ENCODE measurements around the gene PRC1. TPM values are rescaled to one million over a fixed set of nuclear protein-coding genes. Genes with fewer than 3 reads are reported as not detected.
A peak's percentile ranks its signal among the peaks of the same experiment; 100 is the strongest.

Gene PRC1
- total and polyA plus RNA-seq, 2 of the 13 experiments (the other 11 are each of a cell fraction or from before 2014, with no cell fraction given) = 137 to 162 TPM

GRCh38 chr15:90931828-90932659 lies 62.3 kb downstream of the PRC1 start, which contains the start of gene HDDC3 (continued):
- TF ChIP-seq ZNF18 (CRISPR knock-in tag; IDR thresholded peaks at IDR 0.05; ENCODE audit: insufficient replicate concordance) (peak; percentile 58), ZNF784 (CRISPR knock-in tag; IDR thresholded peaks at IDR 0.05; ENCODE audit: borderline replicate concordance) (no peak), YEATS2 (CRISPR knock-in tag; IDR thresholded peaks at IDR 0.05; ENCODE audit: borderline replicate concordance) (peak; percentile 91), FOXO1 (CRISPR knock-in tag; IDR thresholded peaks at IDR 0.05) (peak; percentile 48; the same call in 1 of the 2 replicates), RERE (CRISPR knock-in tag; IDR thresholded peaks at IDR 0.05; ENCODE audit: low read depth) (0 out of 2 replicates have a peak, but pooled peaks have one; percentile 22), ZNF124 (CRISPR knock-in tag; IDR thresholded peaks at IDR 0.05) (peak; percentile 77; the same call in 1 of the 2 replicates), NFKB2 (CRISPR knock-in tag; IDR thresholded peaks at IDR 0.05; ENCODE audit: borderline replicate concordance) (peak; percentile 86; the same call in 1 of the 2 replicates), ZNF720 (CRISPR knock-in tag; IDR thresholded peaks at IDR 0.05) (no peak), ZBTB2 (CRISPR knock-in tag; IDR thresholded peaks at IDR 0.05; ENCODE audit: low read depth) (no peak), RFXAP (CRISPR knock-in tag; IDR thresholded peaks at IDR 0.05; ENCODE audit: borderline replicate concordance) (no peak), RXRA (CRISPR knock-in tag; IDR thresholded peaks at IDR 0.05) (no peak; the same call in none of the 2 replicates), MTF1 (CRISPR knock-in tag; IDR thresholded peaks at IDR 0.05) (no peak), ZNF264 (CRISPR knock-in tag; IDR thresholded peaks at IDR 0.05) (peak; percentile 64; the same call in 1 of the 2 replicates), TARDBP (CRISPR knock-in tag; IDR thresholded peaks at IDR 0.05) (peak; percentile 83), RARA (CRISPR knock-in tag; IDR thresholded peaks at IDR 0.05) (peak; percentile 54; the same call in 1 of the 2 replicates), TBX2 (CRISPR knock-in tag; IDR thresholded peaks at IDR 0.05; ENCODE audit: borderline replicate concordance) (peak; percentile 73), ATF3 (CRISPR knock-in tag; IDR thresholded peaks at IDR 0.05) (peak; percentile 34), ZNF121 (CRISPR knock-in tag; IDR thresholded peaks at IDR 0.05) (peak; percentile 65; the same call in 1 of the 2 replicates), ARHGAP35 (CRISPR knock-in tag; IDR thresholded peaks at IDR 0.05; ENCODE audit: borderline replicate concordance) (peak; percentile 57; the same call in 1 of the 2 replicates)

Data from HepG2 (cell line).